A673 (cell line): Measurements from ENCODE around the gene SLCO2A1.

ENCODE experiments used
- CTCF ChIP-seq: fragments of 300-800, 200-600 bp; sonication (generic); conservative IDR thresholded peaks from 2 replicates; pipeline ENCODE4 v1.5.1; 2017; ENCODE audit warnings: low read depth, mild to moderate bottlenecking, antibody characterized with exemption, low read length, moderate library complexity, mixed read lengths
- EZH2 ChIP-seq: fragments of 200-600 bp; sonication (generic); IDR thresholded peaks from 2 replicates; pipeline ENCODE4 v1.6.1; 2017; ENCODE audit warnings: borderline replicate concordance, low read depth, mild to moderate bottlenecking, mixed read lengths, antibody characterized with exemption, low read length; ENCODE audit not compliant: poor library complexity, severe bottlenecking

GRCh38 chr3:134079111-134079547 lies 49.4 kb upstream of the SLCO2A1 start:
- TF ChIP-seq CTCF: no peak
- TF ChIP-seq EZH2: no peak
